PC-3 (cell line): ENCODE results near the gene TRIM25.

Experiments
- CTCF ChIP-seq: fragments of 300-600 bp; sonication (generic); conservative IDR thresholded peaks from 2 replicates; pipeline ENCODE4 v1.5.1; 2017; ENCODE audit warnings: antibody characterized with exemption, low read depth, mild to moderate bottlenecking, low read length
- EZH2 ChIP-seq: fragments of 300-600 bp; sonication (generic); IDR thresholded peaks from one replicate; pipeline ENCODE4 v1.6.1; 2017; ENCODE audit warnings: antibody characterized with exemption, mild to moderate bottlenecking, low read length; ENCODE audit not compliant: unreplicated experiment
- EZH2phosphoT487 ChIP-seq: fragments of 300-600 bp; sonication (generic); IDR thresholded peaks from 2 replicates; pipeline ENCODE4 v1.6.1; 2018; ENCODE audit warnings: mild to moderate bottlenecking, antibody characterized with exemption, low read length, borderline replicate concordance

- no peak for TF ChIP-seq CTCF
- no peak for TF ChIP-seq EZH2
- no peak for TF ChIP-seq EZH2phosphoT487
These were observed 3.2 kb downstream of the TRIM25 start for GRCh38 chr17:56910509-56911235.
